ENCODE data around the gene LIN37.

Gene LIN37

DNA sequence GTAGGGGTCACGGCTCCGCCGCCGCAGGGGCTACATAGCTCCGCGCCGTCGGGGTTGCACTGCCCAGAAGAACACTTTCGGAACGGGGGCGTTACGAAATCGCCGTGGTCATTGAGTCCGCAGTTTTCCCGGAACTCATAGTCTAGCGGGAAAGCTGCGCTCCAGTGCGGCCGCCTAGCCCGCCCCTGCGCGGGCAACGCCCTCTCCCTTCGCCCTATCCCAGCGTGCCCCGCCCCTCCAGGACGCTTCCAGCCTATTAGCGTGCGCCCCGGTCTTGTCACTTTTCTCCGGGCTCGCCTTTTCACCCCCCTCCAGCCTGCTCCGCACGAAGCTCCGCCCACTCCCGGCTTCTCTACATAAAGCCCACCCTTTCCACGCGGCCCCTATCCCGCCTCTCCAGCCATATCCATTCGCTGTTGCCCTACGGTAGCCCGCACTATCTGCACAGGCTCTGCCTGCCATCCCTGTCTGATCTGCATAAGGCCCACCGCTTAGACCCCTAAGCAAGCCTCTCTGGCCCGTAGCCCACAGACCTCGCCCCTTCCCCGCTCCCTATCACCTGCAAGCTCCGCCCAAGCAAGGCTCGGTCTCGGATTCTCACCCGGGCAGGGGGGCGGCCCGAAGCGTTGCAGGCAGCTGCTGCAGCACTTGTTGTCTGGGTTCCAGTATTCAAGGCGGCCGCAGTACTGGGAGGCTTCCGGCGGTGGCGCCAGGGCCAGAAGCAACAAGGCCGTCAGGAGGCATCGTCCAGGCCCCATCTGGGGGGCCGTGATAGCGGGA is 7.8 kb upstream of the LIN37 start:
- H4K20me1 ChIP-seq (ENCODE audit: low read depth, low read length), result no peaks in the 10 kb centered on the region
- peaks cover 13% of the 10 kb centered on the region for H3F3A ChIP-seq (ENCODE audit: insufficient read depth)
- peak overlapping the region; percentile 45 for H2AFZ ChIP-seq (ENCODE audit: low read depth, low read length, severe bottlenecking)
- no peaks in the 10 kb centered on the region for H3K9me2 ChIP-seq (replicated peaks; ENCODE audit: insufficient read depth, low read length)
- H3K27me3 ChIP-seq (ENCODE audit: low read length), result no peaks in the 10 kb centered on the region
- no peaks in the 10 kb centered on the region for H3K36me3 ChIP-seq (ENCODE audit: low read length)
- no peak for TF ChIP-seq EZH2phosphoT487 (conservative IDR thresholded peaks at IDR 0.05; ENCODE audit: low read length)
- TF ChIP-seq, protein P1, sequence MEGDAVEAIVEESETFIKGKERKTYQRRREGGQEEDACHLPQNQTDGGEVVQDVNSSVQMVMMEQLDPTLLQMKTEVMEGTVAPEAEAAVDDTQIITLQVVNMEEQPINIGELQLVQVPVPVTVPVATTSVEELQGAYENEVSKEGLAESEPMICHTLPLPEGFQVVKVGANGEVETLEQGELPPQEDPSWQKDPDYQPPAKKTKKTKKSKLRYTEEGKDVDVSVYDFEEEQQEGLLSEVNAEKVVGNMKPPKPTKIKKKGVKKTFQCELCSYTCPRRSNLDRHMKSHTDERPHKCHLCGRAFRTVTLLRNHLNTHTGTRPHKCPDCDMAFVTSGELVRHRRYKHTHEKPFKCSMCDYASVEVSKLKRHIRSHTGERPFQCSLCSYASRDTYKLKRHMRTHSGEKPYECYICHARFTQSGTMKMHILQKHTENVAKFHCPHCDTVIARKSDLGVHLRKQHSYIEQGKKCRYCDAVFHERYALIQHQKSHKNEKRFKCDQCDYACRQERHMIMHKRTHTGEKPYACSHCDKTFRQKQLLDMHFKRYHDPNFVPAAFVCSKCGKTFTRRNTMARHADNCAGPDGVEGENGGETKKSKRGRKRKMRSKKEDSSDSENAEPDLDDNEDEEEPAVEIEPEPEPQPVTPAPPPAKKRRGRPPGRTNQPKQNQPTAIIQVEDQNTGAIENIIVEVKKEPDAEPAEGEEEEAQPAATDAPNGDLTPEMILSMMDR (IDR thresholded peaks at IDR 0.05; ENCODE audit: insufficient read depth, low read length, poor library complexity, severe bottlenecking), result no peak
- H3K27ac ChIP-seq (ENCODE audit: low read depth, low read length), result peak overlapping the region; percentile 92
- H3K9me3 ChIP-seq (ENCODE audit: insufficient read depth, low read length), result no peaks in the 10 kb centered on the region
- H3K4me3 ChIP-seq (ENCODE audit: insufficient read depth, low read length, poor library complexity, severe bottlenecking), result peak overlapping the region; percentile 69
- H3K9ac ChIP-seq (ENCODE audit: low read length), result peak overlapping the region; percentile 60
- peak overlapping the region; percentile 89 for H3K4me2 ChIP-seq (ENCODE audit: low read depth, low read length, poor library complexity, severe bottlenecking)
- H3K79me2 ChIP-seq (ENCODE audit: insufficient read depth, low read length), result no peaks in the 10 kb centered on the region; the same call in 1 of the 2 replicates

DNA sequence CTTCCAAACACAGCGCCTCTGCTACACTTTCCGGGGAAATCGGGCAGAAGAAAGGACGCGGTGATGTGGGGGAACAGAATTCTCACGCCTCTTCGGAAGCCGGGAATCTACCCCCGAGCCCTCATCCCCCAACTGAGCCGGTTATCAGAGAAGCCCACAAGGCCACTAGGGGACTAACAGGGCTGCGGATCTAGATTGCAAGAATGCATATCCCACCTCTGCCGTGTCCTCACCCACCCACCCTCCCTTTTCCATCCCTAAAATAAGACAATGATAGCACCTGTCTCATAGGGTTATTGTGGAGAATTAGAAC is 7.2 kb upstream of the LIN37 start:
- H3K4me2 ChIP-seq (ENCODE audit: low read depth, low read length, poor library complexity, severe bottlenecking), result peak overlapping the region; percentile 89
- H2AFZ ChIP-seq (ENCODE audit: low read depth, low read length, severe bottlenecking), result no peak overlapping the region
- H4K20me1 ChIP-seq (ENCODE audit: low read depth, low read length), result no peaks in the 10 kb centered on the region
- H3K9me2 ChIP-seq (replicated peaks; ENCODE audit: insufficient read depth, low read length), result no peaks in the 10 kb centered on the region
- no peak for TF ChIP-seq EZH2phosphoT487 (conservative IDR thresholded peaks at IDR 0.05; ENCODE audit: low read length)
- peak overlapping the region; percentile 60 for H3K9ac ChIP-seq (ENCODE audit: low read length)
- H3K36me3 ChIP-seq (ENCODE audit: low read length), result no peaks in the 10 kb centered on the region
- H3K9me3 ChIP-seq (ENCODE audit: insufficient read depth, low read length), result no peaks in the 10 kb centered on the region
- H3K27ac ChIP-seq (ENCODE audit: low read depth, low read length), result peak overlapping the region; percentile 92
- no peaks in the 10 kb centered on the region for H3K27me3 ChIP-seq (ENCODE audit: low read length)
- peak overlapping the region; percentile 50 for H3K4me3 ChIP-seq (ENCODE audit: insufficient read depth, low read length, poor library complexity, severe bottlenecking)
- H3K79me2 ChIP-seq (ENCODE audit: insufficient read depth, low read length), result peaks cover 5% of the 10 kb centered on the region
- peaks cover 13% of the 10 kb centered on the region for H3F3A ChIP-seq (ENCODE audit: insufficient read depth)

DNA sequence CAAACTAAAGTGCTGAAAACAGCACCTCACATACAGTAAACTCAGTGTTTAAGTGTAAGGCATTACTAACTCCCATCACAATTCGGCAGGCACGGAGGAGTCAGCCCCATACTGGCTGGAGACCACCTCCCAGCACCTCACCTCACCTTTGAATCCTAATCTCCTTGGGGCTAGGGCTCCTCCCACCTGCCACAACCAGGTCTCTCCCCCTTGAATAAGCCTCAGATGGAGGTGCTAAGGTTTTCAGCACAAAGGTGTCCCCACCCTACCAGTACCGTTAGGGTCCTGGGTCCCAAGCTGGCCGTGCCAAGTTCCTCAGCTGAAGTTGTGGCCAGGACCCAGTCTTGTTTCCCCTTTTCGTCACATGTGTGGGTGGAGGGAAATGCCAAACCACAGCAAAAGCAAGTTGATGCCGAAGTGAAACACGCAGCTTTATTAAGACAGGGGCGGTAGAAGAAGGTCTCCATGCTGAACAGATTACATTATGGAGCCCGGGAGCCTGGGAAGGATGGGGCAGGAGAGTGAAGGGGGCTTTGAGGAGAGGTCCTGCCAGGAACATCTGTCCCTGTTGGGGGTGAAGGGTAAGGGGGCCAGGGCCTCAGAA is 6.2 kb upstream of the LIN37 start, which contains the start of gene IGFLR1:
Gene IGFLR1 (minus strand): TSS at position 332 of the 604 bp plus-strand sequence. CDS start 1,272 bp downstream, outside the sequence.
- H3K27ac ChIP-seq (ENCODE audit: low read depth, low read length), result peak within 1 kb of the TSS; percentile 92
- TF ChIP-seq, protein P1 (IDR thresholded peaks at IDR 0.05; ENCODE audit: insufficient read depth, low read length, poor library complexity, severe bottlenecking), result no peak
- TF ChIP-seq EZH2phosphoT487 (conservative IDR thresholded peaks at IDR 0.05; ENCODE audit: low read length), result no peak
- H3K9ac ChIP-seq (ENCODE audit: low read length), result peak within 1 kb of the TSS; percentile 60
- no peaks in the 10 kb centered on the region for H4K20me1 ChIP-seq (ENCODE audit: low read depth, low read length)
- H3K36me3 ChIP-seq (ENCODE audit: low read length), result no peaks in the 10 kb centered on the region
- H3K9me3 ChIP-seq (ENCODE audit: insufficient read depth, low read length), result no peaks in the 10 kb centered on the region
- peak within 1 kb of the TSS; percentile 89 for H3K4me2 ChIP-seq (ENCODE audit: low read depth, low read length, poor library complexity, severe bottlenecking)
- peak within 1 kb of the TSS; percentile 33 for H3K4me3 ChIP-seq (ENCODE audit: insufficient read depth, low read length, poor library complexity, severe bottlenecking)
- peaks cover 7% of the 10 kb centered on the region for H3K79me2 ChIP-seq (ENCODE audit: insufficient read depth, low read length)
- H3K27me3 ChIP-seq (ENCODE audit: low read length), result no peaks in the 10 kb centered on the region
- no peaks in the 10 kb centered on the region for H3K9me2 ChIP-seq (replicated peaks; ENCODE audit: insufficient read depth, low read length)
- H2AFZ ChIP-seq (ENCODE audit: low read depth, low read length, severe bottlenecking), result peak within 1 kb of the TSS; percentile 8
- peaks cover 19% of the 10 kb centered on the region for H3F3A ChIP-seq (ENCODE audit: insufficient read depth)
